Fibroblast of lung (primary cell): ENCODE results near the gene HRG. TPM values are rescaled to one million over a fixed set of nuclear protein-coding genes. Genes with fewer than 3 reads are reported as not detected.

Experiments used
- DNase-seq, 2 donors: peaks; one replicate each; pipeline versions ENCODE4 v3.0.0 to v3.0.0-alpha.2; 2010; ENCODE audit warnings: low read depth in 2 of 2
- H2AFZ ChIP-seq: 2 replicates; pipeline ENCODE4 v1.5.1; 2012; ENCODE audit warnings: low read length, control low read depth, inconsistent platforms
- H3K27ac ChIP-seq: 2 replicates; pipeline ENCODE4 v1.5.1; 2011; ENCODE audit warnings: low read length, control low read depth; ENCODE audit not compliant: insufficient read depth
- H3K27me3 ChIP-seq: 2 replicates; pipeline ENCODE4 v1.5.1; 2011; ENCODE audit warnings: mild to moderate bottlenecking, low read length; ENCODE audit not compliant: control insufficient read depth, insufficient read depth
- H3K36me3 ChIP-seq: 2 replicates; pipeline ENCODE4 v1.5.1; 2011; ENCODE audit warnings: low read length; ENCODE audit not compliant: control insufficient read depth, insufficient read depth
- H3K4me1 ChIP-seq: 2 replicates; pipeline ENCODE4 v1.5.1; 2011; ENCODE audit warnings: low read length; ENCODE audit not compliant: control insufficient read depth, insufficient read depth; ENCODE audit errors: extremely low read depth
- H3K4me2 ChIP-seq: 2 replicates; pipeline ENCODE4 v1.5.1; 2011; ENCODE audit warnings: low read length, control low read depth; ENCODE audit not compliant: insufficient read depth; ENCODE audit errors: extremely low read depth
- H3K4me3 ChIP-seq, 4 experiments: fragments of 200-600 bp in 1 of 4; sonication (generic) in 1 of 4; replicated peaks in 1 of 4; 2 replicates each; pipeline ENCODE4 v1.5.1; 2011 to 2016; ENCODE audit warnings: low read length in 4 of 4, low read depth in 3 of 4, mild to moderate bottlenecking in 3 of 4, control low read depth in 2 of 4, inconsistent platforms in 1 of 4, mixed read lengths in 1 of 4; ENCODE audit not compliant: insufficient read depth in 1 of 4; ENCODE audit errors: control extremely low read depth in 1 of 4
- H3K79me2 ChIP-seq: 2 replicates; pipeline ENCODE4 v1.5.1; 2012; ENCODE audit warnings: mild to moderate bottlenecking, low read length, inconsistent platforms; ENCODE audit not compliant: control insufficient read depth, insufficient read depth
- H3K9ac ChIP-seq: 2 replicates; pipeline ENCODE4 v1.5.1; 2011; ENCODE audit warnings: mild to moderate bottlenecking, low read length, control low read depth; ENCODE audit not compliant: insufficient read depth
- H3K9me3 ChIP-seq: 2 replicates; pipeline ENCODE4 v1.5.1; 2012; ENCODE audit warnings: low read depth, low read length; ENCODE audit not compliant: control insufficient read depth, insufficient read depth
- H4K20me1 ChIP-seq: 2 replicates; pipeline ENCODE4 v1.5.1; 2011; ENCODE audit warnings: low read length; ENCODE audit not compliant: control insufficient read depth, insufficient read depth; ENCODE audit errors: extremely low read depth
- EZH2 ChIP-seq: IDR thresholded peaks from 2 replicates; pipeline ENCODE4 v1.5.1; 2012; ENCODE audit warnings: low read length, control low read depth, mild to moderate bottlenecking; ENCODE audit errors: missing control alignments
- polyA plus RNA-seq, 2 donors: library from polyadenylated mRNA; depleted of rRNA in 1 of 2; stranded (reverse) in 1 of 2; unstranded in 1 of 2; fragments of >200 nt; gene quantifications; 2 replicates each; pipeline ENCODE4 v1.2.1, GENCODE V29; 2011 to 2012; ENCODE audit warnings: missing spikeins in 1 of 2
- total RNA-seq: library from RNA; depleted of rRNA; stranded (reverse); fragments of >200 nt; gene quantifications from 2 replicates; pipeline ENCODE4 v1.2.1, GENCODE V29; 2014
- TF ChIP-seq, protein P1 (sequence below), 2 donors: IDR thresholded peaks in 1 of 2; conservative IDR thresholded peaks in 1 of 2; 1 replicate in 1 of 2; 2 replicates in 1 of 2; pipeline ENCODE4 v1.5.1; 2011 to 2012; ENCODE audit warnings: low read length in 2 of 2, control low read depth in 1 of 2, inconsistent platforms in 1 of 2, low read depth in 1 of 2, mild to moderate bottlenecking in 1 of 2

HRG gene
- total and polyA plus RNA-seq, 2 donors (not counting 1 experiment from before 2014, with no cell fraction given), result not detected

DNA sequence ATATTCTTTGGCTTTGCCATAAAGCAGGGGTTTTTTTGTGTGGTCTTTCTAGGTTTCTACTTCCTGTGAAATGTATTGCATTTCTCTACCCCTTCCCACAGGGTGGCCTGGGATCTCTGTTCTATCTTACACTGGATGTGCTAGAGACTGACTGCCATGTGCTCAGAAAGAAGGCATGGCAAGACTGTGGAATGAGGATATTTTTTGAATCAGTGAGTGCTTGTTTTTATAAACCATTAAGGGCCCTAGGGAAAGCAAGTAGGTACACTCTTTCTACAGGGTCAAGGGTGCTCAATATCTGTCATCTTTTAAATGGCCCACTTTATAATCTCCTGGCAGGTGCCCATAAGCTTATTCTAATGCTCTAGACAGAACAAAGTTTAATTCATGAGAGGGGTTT, 24.9 kb upstream of the HRG start:
- no peaks in the 10 kb centered on the region for H3K79me2 ChIP-seq
- no peak overlapping the region for H3K4me2 ChIP-seq
- no peak overlapping the region for H3K9ac ChIP-seq
- H3K4me3 ChIP-seq, result no peak overlapping the region
- no peaks in the 10 kb centered on the region for H3K9me3 ChIP-seq
- H3K27me3 ChIP-seq, result peaks cover 3% of the 10 kb centered on the region
- H2AFZ ChIP-seq, result no peak overlapping the region
- DNase-seq, result no peak
- no peak for TF ChIP-seq EZH2
- TF ChIP-seq, protein P1, sequence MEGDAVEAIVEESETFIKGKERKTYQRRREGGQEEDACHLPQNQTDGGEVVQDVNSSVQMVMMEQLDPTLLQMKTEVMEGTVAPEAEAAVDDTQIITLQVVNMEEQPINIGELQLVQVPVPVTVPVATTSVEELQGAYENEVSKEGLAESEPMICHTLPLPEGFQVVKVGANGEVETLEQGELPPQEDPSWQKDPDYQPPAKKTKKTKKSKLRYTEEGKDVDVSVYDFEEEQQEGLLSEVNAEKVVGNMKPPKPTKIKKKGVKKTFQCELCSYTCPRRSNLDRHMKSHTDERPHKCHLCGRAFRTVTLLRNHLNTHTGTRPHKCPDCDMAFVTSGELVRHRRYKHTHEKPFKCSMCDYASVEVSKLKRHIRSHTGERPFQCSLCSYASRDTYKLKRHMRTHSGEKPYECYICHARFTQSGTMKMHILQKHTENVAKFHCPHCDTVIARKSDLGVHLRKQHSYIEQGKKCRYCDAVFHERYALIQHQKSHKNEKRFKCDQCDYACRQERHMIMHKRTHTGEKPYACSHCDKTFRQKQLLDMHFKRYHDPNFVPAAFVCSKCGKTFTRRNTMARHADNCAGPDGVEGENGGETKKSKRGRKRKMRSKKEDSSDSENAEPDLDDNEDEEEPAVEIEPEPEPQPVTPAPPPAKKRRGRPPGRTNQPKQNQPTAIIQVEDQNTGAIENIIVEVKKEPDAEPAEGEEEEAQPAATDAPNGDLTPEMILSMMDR (conservative IDR thresholded peaks at IDR 0.05 in 1 of 2, IDR thresholded peaks at IDR 0.05 in 1 of 2; ENCODE audit: low read depth in 1 of 2, low read length in 2 of 2), result no peak
- no peaks in the 10 kb centered on the region for H3K36me3 ChIP-seq
- H4K20me1 ChIP-seq, result no peaks in the 10 kb centered on the region
- H3K4me1 ChIP-seq, result no peaks in the 10 kb centered on the region
- no peak overlapping the region for H3K27ac ChIP-seq

DNA sequence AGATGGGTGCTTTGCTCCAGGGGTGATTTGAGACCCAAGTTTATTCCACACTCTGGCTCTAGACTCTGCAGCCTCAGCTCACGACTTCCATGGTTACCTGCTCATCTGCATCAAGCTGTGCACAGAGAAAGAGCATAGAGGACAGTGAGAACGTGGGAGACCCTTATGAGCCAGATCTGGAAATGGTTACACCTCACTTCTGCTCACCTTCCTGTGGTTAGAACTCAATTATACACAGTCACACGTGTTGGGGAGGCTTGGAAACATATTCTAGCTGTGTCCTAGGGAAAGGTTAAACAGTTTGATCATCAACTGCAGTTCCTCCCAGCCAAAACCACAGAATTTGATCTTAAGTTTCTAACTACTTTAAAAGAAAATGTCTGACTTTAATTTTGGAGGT, 23.8 kb upstream of the HRG start:
- no peak for TF ChIP-seq EZH2
- TF ChIP-seq, protein P1 (conservative IDR thresholded peaks at IDR 0.05 in 1 of 2, IDR thresholded peaks at IDR 0.05 in 1 of 2; ENCODE audit: low read depth in 1 of 2, low read length in 2 of 2), result no peak
- H3K4me2 ChIP-seq, result no peak overlapping the region
- DNase-seq, result no peak
- no peaks in the 10 kb centered on the region for H3K79me2 ChIP-seq
- H4K20me1 ChIP-seq, result no peaks in the 10 kb centered on the region
- H3K4me1 ChIP-seq, result no peaks in the 10 kb centered on the region
- no peaks in the 10 kb centered on the region for H3K36me3 ChIP-seq
- no peak overlapping the region for H2AFZ ChIP-seq
- no peak overlapping the region for H3K4me3 ChIP-seq
- H3K27ac ChIP-seq, result no peak overlapping the region
- H3K27me3 ChIP-seq, result peaks cover 3% of the 10 kb centered on the region
- H3K9ac ChIP-seq, result no peak overlapping the region
- no peaks in the 10 kb centered on the region for H3K9me3 ChIP-seq

DNA sequence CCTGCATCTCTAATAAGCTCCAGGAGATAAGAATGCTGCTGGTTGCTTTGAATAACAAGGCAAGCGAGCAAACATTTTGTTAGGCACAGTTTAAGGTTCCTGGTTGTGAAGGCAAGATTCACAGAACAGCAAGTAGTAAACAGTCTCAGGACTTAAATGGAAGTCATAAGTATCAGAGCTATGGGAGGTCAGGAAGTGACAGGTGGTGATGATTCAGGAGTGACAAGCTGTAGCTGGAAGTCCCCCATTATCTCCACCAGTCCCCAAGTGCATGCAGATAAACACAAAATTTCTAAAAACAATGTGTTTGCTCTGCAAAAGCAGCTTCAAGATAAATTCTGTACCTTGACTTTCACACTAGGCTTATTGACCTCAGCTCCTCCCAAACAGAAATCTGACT, 22.3 kb upstream of the HRG start:
- no peak overlapping the region for H3K9ac ChIP-seq

More for the DNA sequence above, 22.3 kb upstream of the HRG start:
- Histone ChIP-seq H4K20me1 (no peaks in the 10 kb centered on the region), H3K27ac (no peak overlapping the region), H2AFZ (no peak overlapping the region), H3K79me2 (no peaks in the 10 kb centered on the region), H3K36me3 (no peaks in the 10 kb centered on the region), H3K4me3 (no peak overlapping the region), H3K4me1 (no peaks in the 10 kb centered on the region), H3K9me3 (no peaks in the 10 kb centered on the region), H3K4me2 (no peak overlapping the region), H3K27me3 (peaks cover 3% of the 10 kb centered on the region)
- DNase-seq, result no peak
- TF ChIP-seq EZH2, result no peak
- TF ChIP-seq, protein P1 (conservative IDR thresholded peaks at IDR 0.05 in 1 of 2, IDR thresholded peaks at IDR 0.05 in 1 of 2; ENCODE audit: low read depth in 1 of 2, low read length in 2 of 2), result no peak
